Endothelial cell of umbilical vein (primary cell): ENCODE data around the gene SYT14.

ENCODE experiments used
- CTCF ChIP-seq, 2 donors: IDR thresholded peaks; 1 replicate in 1 of 2; 2 replicates in 1 of 2; pipeline ENCODE4 v1.5.1; 2011; ENCODE audit warnings: low read length in 2 of 2, mild to moderate bottlenecking in 2 of 2, moderate library complexity in 2 of 2, control low read depth in 1 of 2, inconsistent platforms in 1 of 2, low read depth in 1 of 2; ENCODE audit not compliant: insufficient read depth in 1 of 2; ENCODE audit errors: extremely low read depth in 1 of 2
- POLR2A ChIP-seq: IDR thresholded peaks from 2 replicates; pipeline ENCODE4 v1.6.1; 2012; ENCODE audit warnings: low read depth, mild to moderate bottlenecking, control low read depth, low read length

- TF ChIP-seq POLR2A (no peak), CTCF (IDR thresholded peaks at IDR 0.05; ENCODE audit: extremely low read depth in 1 of 2, insufficient read depth in 1 of 2, low read depth in 1 of 2, low read length in 2 of 2) (no peak)
Measured at GRCh38 chr1:210129759-210130158, 191.7 kb downstream of the SYT14 start.
